ENCODE measurements around the gene WRNIP1.

WRNIP1 gene

GRCh38 chr6:2763345-2763841 is 1.8 kb upstream of the WRNIP1 start:
- DNase-seq: no peak

- DNase-seq: peak in 1 of 2 experiments; percentile 42
These were observed 1.2 kb upstream of the WRNIP1 start for GRCh38 chr6:2763876-2764540.

DNA sequence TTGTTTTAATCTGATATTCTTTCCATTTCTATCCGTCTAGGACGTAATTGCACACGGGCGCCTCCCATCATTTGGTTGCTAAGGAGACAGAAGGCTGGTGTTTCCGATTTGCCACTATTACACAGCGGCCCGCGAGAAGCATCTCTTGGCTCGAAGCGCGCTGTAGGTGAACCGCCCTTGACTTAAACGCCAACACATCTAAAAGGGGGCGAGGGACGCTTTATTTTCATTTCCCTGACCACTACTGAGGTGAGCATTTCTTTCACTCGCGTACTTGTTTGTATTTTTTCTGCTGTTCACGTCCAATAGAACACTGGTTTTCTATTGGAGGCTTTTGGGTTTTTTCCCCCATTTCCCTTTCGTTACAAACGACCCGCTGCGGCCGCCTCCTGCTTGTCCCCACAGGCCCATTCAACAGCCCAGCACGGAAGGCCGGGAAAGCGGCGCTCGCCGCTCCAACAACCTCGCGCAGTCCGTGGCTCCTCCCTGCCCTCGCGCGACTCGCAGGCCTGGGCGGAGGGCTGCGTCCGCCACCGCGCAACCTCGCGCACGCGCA is 505 bp upstream of the WRNIP1 start:
- peak; percentile 44 to 80 for DNase-seq

DNA sequence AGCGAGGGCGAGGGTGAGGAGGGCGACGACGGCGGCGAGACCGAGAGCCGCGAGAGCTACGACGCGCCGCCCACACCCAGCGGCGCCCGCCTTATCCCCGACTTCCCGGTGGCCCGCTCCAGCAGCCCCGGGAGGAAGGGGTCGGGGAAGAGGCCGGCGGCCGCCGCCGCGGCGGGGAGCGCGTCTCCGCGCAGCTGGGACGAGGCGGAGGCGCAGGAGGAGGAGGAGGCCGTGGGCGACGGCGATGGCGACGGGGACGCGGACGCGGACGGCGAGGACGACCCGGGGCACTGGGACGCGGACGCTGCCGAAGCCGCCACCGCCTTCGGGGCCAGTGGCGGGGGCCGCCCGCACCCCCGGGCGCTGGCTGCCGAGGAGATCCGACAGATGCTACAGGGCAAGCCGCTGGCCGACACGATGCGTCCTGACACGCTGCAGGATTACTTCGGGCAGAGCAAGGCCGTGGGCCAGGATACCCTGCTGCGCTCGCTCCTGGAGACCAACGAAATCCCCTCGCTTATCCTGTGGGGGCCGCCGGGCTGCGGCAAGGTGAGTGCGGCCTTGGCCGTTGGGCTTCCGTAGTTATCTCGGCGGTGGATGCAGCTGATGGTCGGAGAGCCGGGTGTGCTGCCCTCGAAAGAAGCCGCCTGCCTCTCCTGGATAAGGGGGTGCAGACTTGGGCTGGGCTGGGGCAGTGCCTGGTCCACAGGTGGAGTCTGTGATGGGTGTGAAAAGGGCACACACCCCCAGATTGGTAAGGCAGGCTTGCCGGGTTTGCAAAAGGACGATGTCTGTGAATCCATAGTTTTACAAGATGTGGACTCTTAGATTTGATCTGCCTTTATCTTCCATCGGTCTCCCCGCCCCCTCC is 938 bp downstream of the WRNIP1 start:
- DNase-seq: peak; percentile 27 to 38

DNA sequence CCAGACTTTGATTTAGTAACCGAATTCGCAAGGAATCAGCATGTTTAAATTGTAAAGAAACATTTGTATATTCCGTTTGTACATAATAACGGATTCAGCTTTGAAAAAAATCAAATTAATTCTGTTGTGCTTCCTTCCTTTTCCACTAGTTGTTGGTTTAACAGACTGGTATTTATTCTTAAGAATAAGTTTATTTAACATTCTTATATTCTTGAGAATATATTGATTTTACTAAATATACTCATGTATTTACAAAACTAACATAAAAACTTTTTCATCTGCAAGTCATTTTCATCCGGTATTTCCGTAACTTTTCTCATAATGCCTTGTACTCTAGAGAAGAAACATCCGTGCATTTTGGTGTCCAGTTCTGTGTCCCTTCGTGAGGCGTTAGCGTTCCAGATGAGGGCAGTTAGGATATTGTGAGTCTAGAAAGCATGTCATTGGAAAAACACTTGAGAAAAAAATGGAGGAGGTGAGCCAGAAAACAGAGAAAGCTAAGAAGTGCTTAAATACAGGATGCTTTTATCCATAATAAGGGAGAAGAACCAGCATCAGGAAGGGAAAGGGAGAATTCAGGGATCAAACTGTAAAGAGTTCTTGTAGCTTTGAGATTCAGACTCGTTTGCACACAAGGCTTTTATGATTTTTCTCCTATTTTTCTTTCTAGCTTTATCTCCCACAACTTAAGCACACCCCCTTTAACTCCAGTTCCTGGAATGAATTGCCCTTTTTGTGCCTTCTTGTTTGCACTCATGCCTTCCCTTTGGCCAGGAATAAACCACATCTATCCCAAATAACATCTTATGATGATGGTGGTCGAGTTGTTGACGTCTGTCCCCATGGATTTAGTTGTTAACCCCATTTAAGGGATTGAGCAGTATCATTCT is 1.8 kb downstream of the WRNIP1 start:
- DNase-seq: no peak

DNA sequence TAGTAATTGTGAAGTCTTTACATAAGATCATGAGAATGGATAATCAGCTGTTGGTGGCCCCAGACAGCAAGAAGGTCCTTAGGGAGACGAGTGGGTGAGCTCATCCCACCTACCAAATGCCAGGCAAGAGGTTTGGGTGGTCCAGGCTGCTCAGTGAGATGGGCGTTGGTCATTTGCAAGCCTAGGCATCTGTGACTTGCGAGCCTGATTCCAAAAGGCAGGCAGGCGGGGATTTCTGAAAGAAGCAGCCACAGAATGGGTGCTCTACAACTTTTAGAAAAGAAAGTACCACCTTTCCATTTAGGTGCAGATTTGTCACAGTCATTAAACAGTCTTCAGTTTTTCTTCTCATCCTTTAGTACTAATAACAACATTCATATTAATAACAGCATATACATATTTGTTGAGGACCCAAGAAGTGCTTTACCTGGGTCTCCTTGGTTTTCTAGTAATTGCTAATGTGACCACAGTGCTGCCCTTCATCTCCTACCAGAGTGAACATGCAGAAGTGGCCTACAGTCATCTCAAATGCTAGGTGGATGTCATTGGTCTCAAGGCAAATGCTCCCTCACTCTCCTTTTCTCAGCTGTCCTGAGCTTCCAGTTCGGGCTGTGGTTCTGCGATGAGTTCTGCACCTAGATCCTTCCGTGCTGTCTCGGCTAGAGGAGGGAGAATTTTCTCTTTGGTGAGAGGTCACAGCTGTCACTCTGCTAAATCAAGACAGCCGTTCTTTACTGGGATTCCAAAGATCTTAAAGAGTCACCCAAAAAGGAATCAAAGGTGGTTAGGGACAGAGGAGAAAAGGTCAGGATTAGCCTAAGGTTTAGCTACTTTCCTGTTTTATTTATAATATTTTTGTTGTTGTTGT is 2.7 kb downstream of the WRNIP1 start:
- no peak for DNase-seq

DNA sequence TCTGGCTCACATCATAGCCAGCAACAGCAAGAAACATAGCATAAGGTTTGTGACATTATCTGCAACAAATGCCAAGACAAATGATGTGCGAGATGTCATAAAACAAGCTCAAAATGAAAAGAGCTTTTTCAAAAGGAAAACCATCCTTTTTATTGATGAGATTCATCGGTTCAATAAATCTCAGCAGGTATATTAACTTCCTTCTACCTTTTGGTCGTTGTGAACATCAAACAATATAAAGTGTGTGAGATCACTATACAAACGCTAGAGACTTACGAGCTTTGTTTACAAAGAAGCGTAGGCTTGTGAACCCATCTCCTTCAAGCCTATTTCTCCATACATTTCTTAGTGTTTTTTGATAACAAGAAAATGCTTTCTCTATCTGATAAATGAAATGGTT is 3.5 kb downstream of the WRNIP1 start:
- no peak for DNase-seq

DNA sequence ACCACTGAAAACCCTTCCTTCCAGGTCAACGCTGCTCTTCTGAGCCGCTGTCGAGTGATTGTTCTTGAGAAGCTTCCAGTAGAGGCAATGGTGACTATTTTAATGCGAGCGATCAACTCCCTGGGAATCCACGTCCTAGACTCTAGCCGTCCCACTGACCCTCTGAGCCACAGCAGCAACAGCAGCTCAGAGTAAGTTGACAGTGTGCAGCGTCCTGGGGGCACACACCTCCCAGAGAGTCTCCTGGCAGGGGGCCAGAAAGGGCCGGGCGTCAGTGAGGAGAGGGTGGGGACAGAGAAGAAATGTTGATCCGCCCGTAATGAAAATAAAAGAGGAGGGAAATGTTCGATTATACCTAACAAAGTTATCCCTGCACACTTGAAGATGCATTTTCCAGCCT is 5.0 kb downstream of the WRNIP1 start:
- DNase-seq: no peak

DNA sequence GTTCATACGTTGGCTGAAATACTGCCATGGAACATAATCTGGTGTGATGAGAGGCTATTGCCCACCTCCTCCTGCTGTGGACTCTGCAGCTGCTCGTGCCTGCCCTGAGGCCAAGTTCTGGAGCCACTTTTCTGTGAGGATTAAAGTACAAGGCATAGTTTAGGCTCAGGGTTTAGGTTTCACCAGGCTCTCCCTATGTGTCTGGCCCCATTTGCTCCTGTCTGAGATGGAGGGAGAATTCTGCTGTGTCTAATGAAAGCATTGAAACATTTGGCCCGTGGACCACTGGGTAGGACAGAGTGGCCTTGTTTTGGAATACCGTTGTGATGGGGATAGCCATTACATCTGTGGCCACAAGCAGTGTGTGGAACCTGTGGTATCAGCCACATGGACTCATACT is 5.9 kb downstream of the WRNIP1 start:
- no peak for DNase-seq

DNA sequence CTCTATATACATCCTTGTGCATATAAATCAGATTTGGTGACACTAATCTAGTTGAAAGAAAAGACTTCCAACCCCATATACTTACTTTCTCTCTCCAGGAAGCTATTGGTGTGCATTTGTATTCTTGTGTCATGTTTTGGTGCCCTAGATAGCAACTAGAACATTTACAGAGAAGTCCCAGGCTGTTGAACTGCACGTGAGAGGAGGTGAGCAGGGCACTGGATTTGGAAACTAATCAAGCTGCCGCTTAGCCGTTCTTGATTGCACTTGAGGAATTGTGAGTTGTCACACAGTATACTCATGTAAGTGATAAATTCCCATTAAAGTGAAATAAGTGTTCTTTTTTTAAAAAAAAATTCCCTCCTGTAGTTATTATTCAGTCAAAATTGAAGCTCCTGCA is 7.6 kb downstream of the WRNIP1 start:
- no peak for DNase-seq

GRCh38 chr6:2773449-2773848 is 8.3 kb downstream of the WRNIP1 start:
- DNase-seq: no peak

DNA sequence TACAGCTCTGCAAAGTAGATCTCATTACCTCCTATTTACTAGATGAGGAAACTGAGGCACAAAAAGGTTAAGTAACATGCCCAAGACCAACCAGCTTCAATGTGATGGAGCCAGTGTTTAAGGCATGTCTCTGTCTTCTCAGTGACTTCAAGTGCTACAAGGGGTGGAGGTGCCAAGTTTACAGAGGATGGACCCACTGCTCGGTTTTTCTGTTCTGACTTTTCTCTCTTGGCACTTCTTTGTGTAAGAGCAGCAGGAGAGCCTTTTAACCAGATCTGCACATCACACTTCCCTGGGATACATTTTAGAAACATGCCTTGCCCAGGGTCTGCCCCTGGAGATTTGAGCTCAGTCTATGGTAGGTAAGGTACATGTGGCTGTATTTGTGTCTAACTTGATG is 9.8 kb downstream of the WRNIP1 start:
- no peak for DNase-seq

DNA sequence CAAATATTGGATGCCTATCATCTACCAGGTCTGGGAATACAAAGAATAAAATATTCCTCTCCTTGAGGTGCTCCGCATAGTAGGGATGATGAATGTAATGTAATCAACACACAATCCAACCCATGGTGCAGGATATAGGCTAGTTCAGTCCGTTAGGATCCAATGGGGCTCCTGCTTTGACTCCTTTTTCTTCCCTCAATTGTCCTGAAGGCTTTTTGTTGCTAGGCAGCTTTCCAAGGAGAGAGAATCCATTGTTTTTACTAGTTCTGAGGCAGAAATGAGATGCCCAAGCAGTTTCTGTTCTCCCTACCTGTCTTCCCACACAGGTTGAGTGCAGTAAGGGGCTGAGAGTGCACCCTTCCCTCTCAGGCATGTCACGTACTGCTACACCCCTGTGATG is 12.1 kb downstream of the WRNIP1 start:
- no peak for DNase-seq

- no peak for DNase-seq
These were observed 15.0 kb downstream of the WRNIP1 start for GRCh38 chr6:2780102-2780737.

- DNase-seq: no peak
These were observed 16.6 kb downstream of the WRNIP1 start for GRCh38 chr6:2781685-2782355.

GRCh38 chr6:2782356-2782708 is 17.1 kb downstream of the WRNIP1 start:
- DNase-seq: no peak

GRCh38 chr6:2782825-2783187 is 17.6 kb downstream of the WRNIP1 start:
- peak in 1 of 2 experiments; percentile 20 for DNase-seq

GRCh38 chr6:2783188-2783963 is 18.2 kb downstream of the WRNIP1 start:
- peak; percentile 28 to 56 for DNase-seq

- no peak for DNase-seq
These were observed 18.9 kb downstream of the WRNIP1 start for GRCh38 chr6:2784061-2784460.

- DNase-seq: no peak
These were observed 19.7 kb downstream of the WRNIP1 start for GRCh38 chr6:2784930-2785329.

Data from SHP77 (cell line).